Measurements from ENCODE around the gene KLHL3.

Gene KLHL3

DNA sequence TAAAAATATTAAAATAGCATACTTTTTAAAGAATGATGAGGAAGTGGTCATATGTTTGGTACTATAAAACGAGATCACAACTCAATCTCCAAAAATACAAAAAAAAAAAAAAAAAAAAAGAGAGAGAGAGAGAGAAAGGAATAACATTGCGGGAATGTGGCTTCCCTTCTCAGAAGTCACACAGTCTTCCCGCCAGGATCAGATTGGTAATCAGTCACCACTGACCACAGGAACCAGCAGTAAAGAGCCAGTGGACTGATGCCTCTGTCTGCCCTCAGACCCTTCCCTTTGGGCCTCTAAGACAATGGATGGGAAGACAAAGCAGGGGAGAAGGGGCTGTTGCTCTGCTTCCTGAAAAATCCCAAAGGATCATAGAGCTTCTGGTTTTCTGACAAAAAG, 104.9 kb downstream of the KLHL3 start:
- Mint-ChIP-seq H3K27me3 (no peaks in the 10 kb centered on the region), H3K4me3 (no peak overlapping the region), H3K27ac (no peak overlapping the region), H3K36me3 (ENCODE audit: low read depth) (no peaks in the 10 kb centered on the region), H3K9me3 (no peaks in the 10 kb centered on the region), H3K4me1 (ENCODE audit: low read depth) (no peaks in the 10 kb centered on the region)

DNA sequence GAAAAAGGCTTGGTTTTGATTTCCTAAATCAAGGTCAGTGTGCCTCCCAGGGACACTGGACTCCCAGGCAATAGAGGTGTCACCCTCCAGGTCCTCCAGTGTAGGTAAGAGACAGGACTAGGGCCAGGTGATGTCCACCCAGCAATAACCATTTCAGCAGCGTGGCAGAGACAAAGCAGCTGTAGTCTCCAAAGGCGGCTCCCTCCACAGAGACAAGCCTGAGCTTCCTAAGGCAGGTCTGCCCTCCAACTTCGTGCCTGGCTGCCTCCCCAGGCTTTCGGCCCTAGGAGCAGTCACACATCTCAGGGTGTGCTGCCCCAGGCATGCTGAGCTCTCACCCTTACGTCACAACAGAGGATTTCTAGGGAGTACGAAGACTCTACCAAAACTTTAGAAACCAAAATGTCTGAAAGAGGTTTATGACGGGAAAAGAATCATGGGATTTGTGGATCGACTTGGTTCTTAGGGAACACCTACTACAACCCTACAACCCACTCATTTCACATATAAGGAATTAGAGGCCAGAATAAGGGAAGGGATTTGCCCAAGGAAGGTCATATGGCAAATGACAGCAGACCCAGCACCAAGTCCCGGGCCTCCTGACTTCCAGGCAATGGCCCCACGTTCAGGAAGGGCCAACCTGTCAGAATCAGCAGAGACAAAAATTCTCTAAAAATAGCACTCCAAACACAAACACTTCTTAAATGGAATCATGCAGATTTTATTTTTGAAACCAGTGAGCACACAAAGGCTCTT, 105.5 kb downstream of the KLHL3 start:
- Mint-ChIP-seq H3K4me1 (ENCODE audit: low read depth) (no peaks in the 10 kb centered on the region), H3K27ac (no peak overlapping the region), H3K9me3 (no peaks in the 10 kb centered on the region), H3K36me3 (ENCODE audit: low read depth) (no peaks in the 10 kb centered on the region), H3K27me3 (no peaks in the 10 kb centered on the region), H3K4me3 (no peak overlapping the region)

DNA sequence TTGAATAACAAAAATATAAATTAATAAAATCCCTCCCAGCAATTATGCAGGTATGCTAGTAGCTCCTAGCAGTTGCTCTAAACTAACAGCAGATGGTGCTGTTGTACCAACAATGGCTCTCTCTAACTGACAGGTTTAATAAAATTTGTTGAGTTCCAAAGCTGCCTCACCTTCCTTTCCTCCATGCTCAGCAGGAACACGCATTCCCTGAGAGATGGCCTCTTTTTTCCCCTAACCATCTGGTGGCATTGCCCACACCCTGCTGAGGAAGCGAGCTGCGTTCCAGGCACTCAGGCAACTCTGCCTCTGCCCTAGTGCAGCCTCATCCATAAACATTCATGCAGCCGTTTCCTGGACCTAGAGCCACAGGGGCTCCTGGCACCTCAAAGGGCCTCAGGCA, 106.2 kb downstream of the KLHL3 start:
- Mint-ChIP-seq H3K36me3 (ENCODE audit: low read depth) (no peaks in the 10 kb centered on the region), H3K4me3 (no peak overlapping the region), H3K4me1 (ENCODE audit: low read depth) (no peaks in the 10 kb centered on the region)

DNA sequence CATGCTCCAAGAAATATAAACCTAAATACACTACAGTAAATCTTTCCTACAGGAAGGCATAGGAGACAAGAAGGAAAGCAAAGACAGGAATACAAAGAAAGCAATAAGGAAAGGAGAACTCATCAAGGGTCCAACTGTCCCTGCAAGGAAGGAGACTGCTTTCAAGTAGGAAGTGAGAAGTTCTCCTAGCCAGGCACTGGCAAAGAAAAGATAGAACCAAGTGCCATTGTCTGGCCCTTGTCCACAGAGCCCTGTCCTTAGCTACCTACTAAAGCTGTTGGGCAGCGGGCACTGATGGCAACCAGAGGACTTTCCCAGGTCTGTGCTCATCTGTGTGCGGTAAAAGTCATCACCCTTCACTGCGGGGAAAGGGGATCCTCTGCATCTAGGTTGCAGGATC, 108.2 kb downstream of the KLHL3 start:
- Mint-ChIP-seq H3K36me3 (ENCODE audit: low read depth) (no peaks in the 10 kb centered on the region), H3K27ac (no peak overlapping the region), H3K4me3 (no peak overlapping the region), H3K4me1 (ENCODE audit: low read depth) (no peaks in the 10 kb centered on the region), H3K27me3 (no peaks in the 10 kb centered on the region), H3K9me3 (no peaks in the 10 kb centered on the region)

More for the DNA sequence above, 106.2 kb downstream of the KLHL3 start:
- no peaks in the 10 kb centered on the region for H3K9me3 Mint-ChIP-seq
- H3K27ac Mint-ChIP-seq = no peak overlapping the region
- H3K27me3 Mint-ChIP-seq = no peaks in the 10 kb centered on the region

DNA sequence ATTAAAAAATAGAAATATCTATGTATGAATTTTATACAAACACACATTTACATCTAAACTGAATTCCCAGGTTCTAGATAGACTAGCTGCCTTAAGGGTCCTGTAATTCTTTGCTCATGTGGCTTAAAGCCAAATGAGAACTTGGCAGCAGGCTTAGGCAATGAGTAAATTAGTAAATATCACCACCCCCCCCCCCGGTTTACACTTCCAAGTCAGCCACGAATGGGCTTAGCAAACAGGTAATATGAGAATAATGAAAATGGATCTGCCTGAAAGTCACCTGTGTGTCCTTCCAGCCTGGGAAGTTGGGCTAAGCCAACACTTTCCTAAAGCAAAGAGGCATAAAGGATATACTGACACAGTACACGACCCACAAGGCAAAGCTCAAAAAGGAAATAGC, 108.6 kb downstream of the KLHL3 start:
- Mint-ChIP-seq H3K4me3 (no peak overlapping the region), H3K27ac (no peak overlapping the region), H3K4me1 (ENCODE audit: low read depth) (no peaks in the 10 kb centered on the region), H3K9me3 (no peaks in the 10 kb centered on the region), H3K36me3 (ENCODE audit: low read depth) (no peaks in the 10 kb centered on the region), H3K27me3 (no peaks in the 10 kb centered on the region)

DNA sequence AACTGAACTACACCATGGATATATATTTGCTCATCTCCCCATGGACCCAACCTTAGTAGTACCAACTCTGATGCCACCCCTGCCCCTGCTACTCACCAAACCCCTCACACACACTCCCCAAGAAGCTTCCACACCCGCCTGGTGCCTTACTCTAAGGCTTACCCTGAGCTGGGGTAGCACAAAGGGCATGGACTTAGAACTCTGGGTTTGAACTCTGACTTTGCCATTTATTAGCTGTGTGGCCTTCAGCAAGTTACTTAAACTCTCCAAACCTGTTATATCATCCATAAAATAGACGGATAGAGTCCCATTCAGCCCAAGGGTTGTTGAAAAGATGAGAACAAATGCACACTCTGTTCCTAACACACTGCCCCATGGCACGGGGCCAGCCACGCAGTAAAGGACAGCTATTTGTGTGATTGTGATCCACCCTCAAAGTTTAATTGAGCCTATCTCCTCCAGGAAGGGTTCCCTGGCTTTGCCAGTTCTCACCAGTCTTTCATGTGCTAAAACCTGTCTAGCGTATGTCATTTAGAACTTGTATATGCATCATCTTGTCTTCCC, 111.0 kb downstream of the KLHL3 start:
- Mint-ChIP-seq H3K4me3 (no peak overlapping the region), H3K9me3 (no peaks in the 10 kb centered on the region)

DNA sequence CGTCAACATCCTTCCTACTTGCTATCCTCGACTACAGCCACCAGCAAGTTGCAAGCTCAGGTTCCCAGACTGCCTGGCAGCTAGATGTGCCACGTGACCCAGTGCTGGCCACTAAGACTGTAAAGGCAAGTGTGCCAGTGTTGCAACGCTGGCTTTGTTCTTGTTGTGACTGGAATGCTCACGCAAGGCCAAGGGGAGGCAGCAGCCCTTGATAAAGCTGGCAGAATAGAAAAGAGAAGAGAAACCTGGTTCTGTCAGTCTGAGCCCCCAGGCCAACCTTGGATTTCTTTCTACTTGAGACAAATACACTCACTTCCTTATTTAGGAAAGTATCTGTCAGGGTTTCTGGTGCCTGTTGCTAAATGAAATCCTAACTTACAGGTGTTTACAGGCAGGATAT, 113.0 kb downstream of the KLHL3 start:
- no peaks in the 10 kb centered on the region for H3K9me3 Mint-ChIP-seq
- H3K4me1 Mint-ChIP-seq (ENCODE audit: low read depth) = no peaks in the 10 kb centered on the region
- no peak overlapping the region for H3K27ac Mint-ChIP-seq
- H3K36me3 Mint-ChIP-seq (ENCODE audit: low read depth) = no peaks in the 10 kb centered on the region
- H3K27me3 Mint-ChIP-seq = no peaks in the 10 kb centered on the region
- H3K4me3 Mint-ChIP-seq = no peak overlapping the region

More for the DNA sequence above, 111.0 kb downstream of the KLHL3 start:
- Mint-ChIP-seq H3K27me3 (no peaks in the 10 kb centered on the region), H3K36me3 (ENCODE audit: low read depth) (no peaks in the 10 kb centered on the region), H3K27ac (no peak overlapping the region), H3K4me1 (ENCODE audit: low read depth) (no peaks in the 10 kb centered on the region)

DNA sequence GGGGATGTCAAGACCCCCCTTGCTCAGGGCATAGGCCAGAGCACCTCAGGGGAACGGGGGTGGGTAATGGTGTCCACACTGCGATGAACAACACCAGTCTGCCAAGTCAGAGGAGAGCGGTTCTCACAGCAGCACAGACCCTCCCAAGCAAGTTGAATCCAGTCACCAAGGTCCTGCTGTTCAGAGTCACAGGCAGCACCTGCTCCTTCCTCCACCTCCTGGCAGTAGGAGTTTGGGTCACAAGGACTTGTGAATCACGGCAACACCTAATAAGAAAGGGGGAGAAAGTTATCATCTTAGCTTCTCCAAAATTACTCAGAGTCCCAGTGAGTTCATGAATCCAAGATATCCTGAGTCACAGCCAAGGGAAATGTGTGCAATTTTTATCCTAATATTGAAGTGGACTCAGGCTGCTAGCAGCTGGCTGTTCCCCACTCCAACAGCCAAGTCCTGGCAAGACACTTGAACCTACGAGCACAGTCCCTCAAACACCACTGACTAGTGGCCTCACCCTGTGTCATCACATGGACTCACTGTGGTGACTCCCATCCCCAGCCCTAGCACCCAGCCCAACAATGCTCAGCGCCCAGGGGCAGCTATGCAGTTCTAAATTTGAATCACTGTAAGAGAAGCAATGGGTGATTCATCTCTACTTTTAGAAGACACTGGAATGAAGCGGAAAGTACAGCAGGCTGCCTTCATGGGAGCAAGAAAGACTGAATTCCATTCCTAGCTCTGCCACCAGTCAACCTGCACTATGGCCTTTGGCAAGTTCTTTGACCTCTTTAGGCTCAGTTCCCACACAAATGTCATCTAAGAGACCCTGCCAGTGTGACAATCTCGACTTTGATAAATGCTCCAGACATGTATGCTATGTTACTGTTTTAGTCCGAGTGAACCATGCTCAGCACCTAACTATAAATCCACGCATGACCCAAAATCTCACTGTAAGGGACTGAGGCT, 113.7 kb downstream of the KLHL3 start:
- H3K4me1 Mint-ChIP-seq (ENCODE audit: low read depth) = no peaks in the 10 kb centered on the region
- no peak overlapping the region for H3K4me3 Mint-ChIP-seq
- no peaks in the 10 kb centered on the region for H3K9me3 Mint-ChIP-seq
- no peaks in the 10 kb centered on the region for H3K27me3 Mint-ChIP-seq
- no peak overlapping the region for H3K27ac Mint-ChIP-seq
- no peaks in the 10 kb centered on the region for H3K36me3 Mint-ChIP-seq (ENCODE audit: low read depth)

DNA sequence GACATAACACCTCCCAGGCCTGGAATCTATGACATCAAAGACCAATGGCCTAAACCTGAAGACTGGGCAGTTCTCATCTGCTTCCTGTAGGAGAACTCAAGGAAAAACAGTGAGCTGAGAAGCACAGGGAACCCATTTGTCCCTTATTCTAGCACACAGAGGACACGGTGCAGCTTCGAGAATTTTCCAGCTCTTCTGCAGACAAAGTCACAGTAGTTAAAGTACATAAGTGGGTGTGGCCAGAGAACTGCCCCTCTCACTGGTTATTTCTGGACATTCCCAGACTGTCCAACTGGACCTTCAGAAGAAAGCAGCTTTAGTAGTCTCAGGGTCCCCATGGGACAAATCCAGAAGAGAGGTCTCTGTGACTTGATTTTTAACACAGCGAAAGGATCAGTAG, 114.6 kb downstream of the KLHL3 start:
- Mint-ChIP-seq H3K27me3 (no peaks in the 10 kb centered on the region), H3K27ac (no peak overlapping the region), H3K36me3 (ENCODE audit: low read depth) (no peaks in the 10 kb centered on the region), H3K4me3 (no peak overlapping the region), H3K9me3 (no peaks in the 10 kb centered on the region), H3K4me1 (ENCODE audit: low read depth) (no peaks in the 10 kb centered on the region)

DNA sequence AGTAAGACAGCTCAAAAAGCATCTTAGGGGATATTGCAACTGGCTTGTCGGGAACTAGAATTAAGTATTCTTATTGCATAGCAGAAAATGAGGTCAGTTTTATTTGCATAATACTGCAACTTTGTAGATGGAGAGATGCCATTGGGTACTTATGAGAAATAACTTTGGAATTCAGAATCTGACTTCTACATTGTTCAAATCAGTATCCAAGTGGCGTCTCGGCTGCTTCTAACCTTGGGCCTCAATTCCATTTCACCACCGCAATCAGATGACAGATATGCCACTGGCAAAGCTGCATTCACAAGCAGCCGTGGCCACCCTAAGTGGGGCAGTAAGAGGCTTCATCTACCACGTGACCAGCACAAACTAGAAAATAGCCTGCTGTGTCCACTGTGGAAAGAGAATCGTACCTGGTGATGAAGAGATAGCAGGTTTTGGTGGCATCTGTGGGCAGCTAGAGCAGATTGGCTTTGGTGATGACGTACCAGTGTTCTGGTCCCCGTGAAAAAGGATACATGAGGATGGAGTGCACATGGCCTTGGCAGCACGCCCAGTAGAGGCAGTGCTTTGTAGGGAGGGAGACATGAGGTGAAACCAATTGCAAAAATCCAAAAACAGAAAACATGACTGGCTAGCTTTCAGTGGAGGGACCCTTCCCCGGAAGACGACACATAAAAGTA, 116.6 kb downstream of the KLHL3 start:
- no peaks in the 10 kb centered on the region for H3K27me3 Mint-ChIP-seq
- no peaks in the 10 kb centered on the region for H3K9me3 Mint-ChIP-seq
- no peaks in the 10 kb centered on the region for H3K36me3 Mint-ChIP-seq (ENCODE audit: low read depth)

DNA sequence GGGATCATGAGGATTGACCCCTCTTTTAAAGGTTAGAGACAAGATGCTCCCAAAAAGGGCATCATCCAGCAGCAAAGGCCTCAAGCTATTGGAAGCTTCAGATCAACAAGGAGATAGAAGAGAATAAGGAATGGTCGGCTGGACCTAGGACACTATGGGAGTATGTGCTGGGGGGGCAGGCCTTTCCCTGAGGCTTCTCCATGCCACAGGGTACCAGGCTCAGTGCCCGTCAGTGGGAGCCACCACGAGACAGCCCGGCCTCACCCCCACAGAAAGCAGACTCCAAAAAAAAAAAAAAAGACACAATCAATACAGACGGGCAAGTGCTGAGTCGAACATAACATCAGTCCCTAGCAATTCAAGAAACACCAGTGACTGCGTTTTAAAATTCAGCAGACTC, 117.4 kb downstream of the KLHL3 start:
- Mint-ChIP-seq H3K4me3 (no peak overlapping the region), H3K4me1 (ENCODE audit: low read depth) (no peaks in the 10 kb centered on the region), H3K27me3 (no peaks in the 10 kb centered on the region), H3K36me3 (ENCODE audit: low read depth) (no peaks in the 10 kb centered on the region), H3K27ac (no peak overlapping the region), H3K9me3 (no peaks in the 10 kb centered on the region)

More for the DNA sequence above, 116.6 kb downstream of the KLHL3 start:
- Mint-ChIP-seq H3K4me3 (no peak overlapping the region), H3K27ac (no peak overlapping the region), H3K4me1 (ENCODE audit: low read depth) (no peaks in the 10 kb centered on the region)

DNA sequence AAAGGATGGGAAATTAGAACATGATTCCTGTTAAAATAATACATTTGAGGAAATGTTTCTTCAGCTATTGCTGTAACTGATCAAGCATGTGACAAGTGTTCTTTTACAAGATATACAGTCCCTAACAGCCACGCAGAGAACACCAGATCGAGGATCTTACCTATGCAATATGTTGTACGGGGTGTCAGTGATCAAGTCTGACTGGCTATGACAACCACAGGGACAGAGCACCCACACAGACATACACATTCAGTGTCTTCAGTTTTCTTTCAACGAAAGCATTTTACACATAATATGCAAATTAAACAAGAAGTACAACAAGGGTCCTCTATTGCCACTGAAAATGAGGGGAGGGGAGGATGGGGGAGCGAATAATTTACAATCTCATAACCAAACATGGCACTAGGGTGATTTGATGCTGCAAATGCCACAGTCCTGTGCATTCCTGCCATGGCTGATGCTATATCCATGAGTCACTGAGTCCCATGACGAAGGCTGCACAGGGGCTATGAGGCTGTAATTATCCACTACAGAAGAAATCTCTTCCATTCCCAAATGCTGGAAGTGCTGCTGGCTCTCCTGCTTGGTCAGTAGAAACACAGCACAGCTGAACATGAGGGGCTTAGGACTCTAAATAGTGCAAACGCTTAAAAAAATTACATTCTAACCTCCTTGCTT, 118.2 kb downstream of the KLHL3 start:
- Mint-ChIP-seq H3K4me3 (no peak overlapping the region), H3K9me3 (no peaks in the 10 kb centered on the region), H3K27ac (no peak overlapping the region), H3K36me3 (ENCODE audit: low read depth) (no peaks in the 10 kb centered on the region), H3K27me3 (no peaks in the 10 kb centered on the region), H3K4me1 (ENCODE audit: low read depth) (no peaks in the 10 kb centered on the region)

DNA sequence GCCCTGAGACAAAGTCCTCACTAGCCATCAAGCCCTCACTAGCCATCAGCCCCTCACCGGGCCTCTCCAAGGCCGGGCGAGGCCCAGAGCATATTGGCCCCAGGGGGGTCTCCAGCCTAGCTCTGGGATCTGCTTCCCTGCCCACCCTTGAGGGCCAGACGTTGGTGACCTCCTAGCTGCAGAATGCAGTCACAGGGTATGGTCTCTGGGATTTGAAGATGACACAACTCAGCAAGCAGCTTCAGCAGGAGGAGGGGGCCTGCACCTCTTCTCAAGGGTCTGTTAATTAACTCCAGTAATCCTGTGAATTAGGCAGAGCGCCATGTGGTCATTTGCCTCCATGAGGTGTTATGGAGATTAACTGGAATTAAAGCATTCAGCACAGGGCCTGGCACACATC, 119.8 kb downstream of the KLHL3 start:
- Mint-ChIP-seq H3K36me3 (ENCODE audit: low read depth) (no peaks in the 10 kb centered on the region), H3K4me1 (ENCODE audit: low read depth) (no peaks in the 10 kb centered on the region), H3K27me3 (no peaks in the 10 kb centered on the region), H3K9me3 (no peaks in the 10 kb centered on the region), H3K27ac (no peak overlapping the region), H3K4me3 (no peak overlapping the region)

DNA sequence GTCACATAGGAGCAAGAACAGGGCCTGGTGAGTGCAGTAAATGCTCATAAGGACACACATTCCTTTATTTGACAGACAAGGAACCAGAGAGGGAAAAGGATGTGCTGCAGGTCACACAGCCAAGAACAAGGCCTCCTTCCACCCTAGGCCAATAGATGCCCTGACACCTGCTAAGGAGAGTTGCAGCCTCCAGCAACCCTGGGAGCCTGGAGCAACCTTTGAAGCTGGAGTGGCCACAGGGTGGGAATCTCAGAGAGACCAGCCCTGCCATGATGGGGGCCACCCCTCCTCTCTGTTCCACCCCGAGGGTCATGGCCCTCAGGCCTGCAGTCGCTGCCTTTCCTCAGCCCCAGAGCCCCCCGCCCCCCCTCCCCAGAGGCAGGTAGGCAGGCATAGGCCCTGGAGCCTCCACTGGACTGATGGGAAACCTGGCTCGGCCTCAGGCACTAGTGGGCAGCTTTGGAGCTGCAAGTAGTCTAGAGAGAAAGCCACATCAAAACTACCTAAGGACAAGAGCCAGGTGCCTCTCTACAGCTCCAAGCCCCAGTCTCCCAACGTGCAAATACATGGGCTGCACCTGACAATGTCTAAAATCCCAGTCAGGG, 120.6 kb downstream of the KLHL3 start:
- H3K36me3 Mint-ChIP-seq (ENCODE audit: low read depth) = no peaks in the 10 kb centered on the region
- no peak overlapping the region for H3K4me3 Mint-ChIP-seq
- H3K27ac Mint-ChIP-seq = no peak overlapping the region
- H3K27me3 Mint-ChIP-seq = peaks cover 3% of the 10 kb centered on the region
- H3K9me3 Mint-ChIP-seq = no peaks in the 10 kb centered on the region
- no peaks in the 10 kb centered on the region for H3K4me1 Mint-ChIP-seq (ENCODE audit: low read depth)
